NCI-H1092 treated with DMSO at 0.1 percent for 48 hours (cell line): ENCODE measurements around the gene RARB.

Source experiments
- DNase-seq: peaks from one replicate; lab custom pipeline; 2025; lab: John Stamatoyannopoulos, UW

RARB gene

GRCh38 chr3:25472731-25473130 lies 44.7 kb downstream of the RARB start:
- DNase-seq: no peak

- no peak for DNase-seq
Observed at GRCh38 chr3:25473246-25473645, 45.2 kb downstream of the RARB start.

DNA sequence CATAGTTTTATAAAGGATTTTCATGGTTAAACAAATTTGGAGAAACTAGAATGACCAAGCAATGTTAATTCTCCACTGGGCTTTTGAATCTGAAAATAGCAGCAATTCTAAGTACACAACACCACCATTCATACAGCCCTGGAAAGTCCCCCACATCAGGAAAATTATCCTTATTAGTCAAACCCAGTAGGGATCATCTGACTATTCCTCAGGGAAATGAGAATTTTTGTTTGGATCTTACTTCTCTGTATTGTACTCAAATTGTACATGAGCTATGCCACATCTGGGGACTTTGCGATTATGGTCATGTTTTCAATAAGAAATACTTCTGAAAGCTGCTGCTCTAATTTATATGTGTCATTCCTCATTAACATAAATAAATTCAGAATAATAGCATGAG lies 46.0 kb downstream of the RARB start:
- no peak for DNase-seq

- DNase-seq: no peak
Observed at GRCh38 chr3:25476639-25477038, 48.6 kb downstream of the RARB start.

GRCh38 chr3:25478211-25478757 lies 50.2 kb downstream of the RARB start:
- DNase-seq: no peak

GRCh38 chr3:25478964-25479726 lies 51.1 kb downstream of the RARB start:
- DNase-seq: no peak

GRCh38 chr3:25479727-25480010 lies 51.6 kb downstream of the RARB start:
- no peak for DNase-seq

- no peak for DNase-seq
Observed at GRCh38 chr3:25480811-25481210, 52.7 kb downstream of the RARB start.

DNA sequence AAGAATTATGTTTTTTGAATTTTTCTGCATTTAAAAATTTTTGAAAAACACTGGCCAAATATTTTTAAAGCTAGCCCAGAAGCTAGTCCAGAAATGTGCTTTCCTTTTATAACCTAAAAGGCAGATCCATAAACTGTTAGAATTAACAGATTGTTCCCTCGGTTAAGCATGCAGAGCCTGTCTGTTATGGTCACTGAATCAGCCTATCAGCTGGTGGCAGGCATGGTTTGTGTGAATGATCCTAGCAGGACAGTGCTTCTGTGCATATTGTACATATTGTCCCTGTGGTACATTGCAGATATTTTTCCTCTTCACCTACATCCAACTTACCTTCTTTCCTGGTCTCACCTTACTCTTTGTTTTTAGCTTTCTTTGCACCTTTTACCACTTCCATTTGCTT lies 53.3 kb downstream of the RARB start:
- DNase-seq: no peak

DNA sequence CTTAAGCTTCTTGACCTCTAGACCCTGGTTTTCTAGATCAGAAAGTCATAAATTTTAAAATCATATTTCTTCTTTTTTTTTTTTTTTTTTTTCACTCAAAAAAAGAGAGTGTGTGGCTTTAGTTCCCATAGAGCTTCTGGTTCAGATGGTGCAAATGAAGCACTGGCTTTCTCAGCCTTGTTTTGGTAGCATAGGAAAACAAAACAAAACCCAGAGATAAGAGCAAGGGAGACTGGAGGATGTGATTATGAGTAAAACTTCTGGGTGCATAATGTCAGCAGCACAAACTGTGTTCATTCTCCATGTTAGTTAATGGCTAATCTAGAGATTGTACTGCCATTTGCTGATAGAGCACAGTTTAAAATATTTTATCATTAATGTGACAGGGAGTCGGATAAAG lies 55.4 kb downstream of the RARB start:
- DNase-seq: no peak

DNA sequence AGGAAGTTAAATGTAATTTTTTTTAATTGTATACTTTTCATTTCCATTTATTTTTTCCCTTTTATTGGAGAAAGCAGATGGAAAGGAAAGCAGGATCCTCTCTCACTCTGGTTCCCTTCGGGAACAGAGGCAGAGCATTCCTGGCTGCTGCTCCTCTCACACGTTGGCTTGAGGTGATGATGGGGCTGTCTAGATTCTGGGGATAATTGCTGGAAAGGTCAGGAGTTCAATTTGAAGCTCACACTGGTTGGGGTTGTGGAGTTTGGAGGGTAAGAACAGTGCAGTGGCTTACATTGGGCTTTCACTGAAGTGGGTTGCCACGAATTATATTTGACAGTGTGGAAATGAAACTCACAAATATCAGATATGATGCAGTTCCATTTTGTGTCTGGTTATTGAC lies 57.6 kb downstream of the RARB start:
- DNase-seq: no peak

GRCh38 chr3:25486932-25487331 lies 58.9 kb downstream of the RARB start:
- no peak for DNase-seq

GRCh38 chr3:25489858-25490593 lies 62.0 kb downstream of the RARB start:
- DNase-seq: no peak

GRCh38 chr3:25493246-25493645 lies 65.2 kb downstream of the RARB start:
- no peak for DNase-seq

- no peak for DNase-seq
Observed at GRCh38 chr3:25493786-25494185, 65.7 kb downstream of the RARB start.

- no peak for DNase-seq
Observed at GRCh38 chr3:25495304-25495703, 67.2 kb downstream of the RARB start.

GRCh38 chr3:25495726-25496253 lies 67.7 kb downstream of the RARB start:
- no peak for DNase-seq

GRCh38 chr3:25497096-25497495 lies 69.0 kb downstream of the RARB start:
- DNase-seq: no peak

- no peak for DNase-seq
Observed at GRCh38 chr3:25500706-25501210, 72.7 kb downstream of the RARB start.

DNA sequence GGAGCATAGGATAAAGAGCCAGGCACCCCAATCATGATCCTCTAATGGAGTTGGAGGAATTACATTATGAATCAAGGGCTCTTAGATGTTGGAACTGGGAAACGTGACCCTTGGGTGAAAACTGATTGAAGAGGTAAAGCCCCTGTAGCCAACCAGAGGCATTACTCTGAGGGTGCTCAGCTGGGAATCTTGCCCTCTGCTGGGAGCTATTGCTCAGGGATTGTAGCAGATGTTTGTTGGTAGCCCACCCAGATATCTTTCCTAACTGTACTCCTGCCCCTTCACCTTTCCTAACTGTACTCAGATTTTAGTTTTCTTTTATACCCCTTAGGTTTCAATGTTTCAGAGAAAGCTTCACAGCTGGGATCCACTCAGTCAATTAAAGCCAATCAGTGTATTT lies 74.2 kb downstream of the RARB start:
- no peak for DNase-seq

DNA sequence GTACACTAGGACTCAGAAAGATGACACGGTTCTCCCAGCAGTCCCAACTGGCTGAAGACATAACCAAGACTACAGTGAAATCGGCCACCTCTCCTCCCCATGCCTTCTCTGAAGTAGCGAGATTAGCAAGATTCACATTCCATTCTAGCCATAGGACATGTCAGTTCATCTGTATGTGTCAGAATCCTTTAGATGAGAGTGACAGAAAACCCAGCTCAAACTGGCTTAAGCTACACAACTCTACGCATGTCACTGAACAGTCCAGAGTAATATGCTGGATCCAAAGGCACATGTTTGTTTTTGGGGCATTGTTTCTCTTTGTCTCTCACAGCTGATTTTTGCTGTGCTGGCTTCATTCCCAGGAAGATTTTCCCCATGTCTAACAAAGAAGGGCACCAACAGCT lies 75.8 kb downstream of the RARB start:
- no peak for DNase-seq

DNA sequence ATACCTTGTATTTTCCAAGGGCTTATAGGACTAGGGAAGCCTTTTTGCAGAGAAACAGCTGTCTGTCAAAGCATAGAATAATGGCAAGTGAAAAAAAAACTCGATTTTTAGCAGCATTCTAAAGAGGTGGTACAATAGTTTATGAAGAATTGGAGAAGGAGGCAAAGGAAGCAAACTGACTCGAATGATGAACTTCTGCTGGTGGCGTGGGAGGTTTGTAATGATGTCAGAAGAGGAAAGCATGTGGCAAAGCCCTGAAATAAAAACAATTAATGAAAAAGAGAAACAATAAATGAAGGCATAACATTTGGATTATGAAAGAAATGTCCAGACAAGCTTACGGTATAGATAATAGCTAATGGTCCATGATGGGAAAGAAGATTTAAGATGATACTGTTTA lies 77.5 kb downstream of the RARB start:
- no peak for DNase-seq

DNA sequence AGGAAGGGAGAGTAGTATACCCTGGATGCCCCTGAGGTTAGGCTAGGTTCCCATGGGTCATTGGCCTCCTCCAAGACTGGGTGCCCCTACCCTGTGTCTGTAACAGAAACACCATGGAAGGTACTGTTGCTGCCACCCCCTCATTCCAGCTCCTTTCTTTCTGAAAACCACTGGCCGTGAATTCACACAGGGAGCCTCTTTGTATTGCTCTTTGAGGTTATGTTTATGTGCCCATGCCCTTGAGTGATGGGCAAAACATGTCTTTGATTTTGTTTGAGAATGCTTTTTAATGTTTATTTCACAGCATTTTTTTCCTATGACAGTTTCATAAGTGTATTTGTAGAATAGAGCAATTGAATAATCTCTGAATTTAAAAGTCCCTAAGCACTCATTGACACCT lies 79.7 kb downstream of the RARB start:
- no peak for DNase-seq
